GM23338 (cell line): ENCODE data around the gene TLR1.

Experiments
- EZH2 ChIP-seq: fragments of 200-600 bp; sonication (generic); IDR thresholded peaks from one replicate; pipeline ENCODE4 v1.8.0; 2017; ENCODE audit warnings: antibody characterized with exemption, mild to moderate bottlenecking, low read depth; ENCODE audit not compliant: unreplicated experiment
- EZH2phosphoT487 ChIP-seq: fragments of 200-600 bp; sonication (generic); IDR thresholded peaks from one replicate; pipeline ENCODE4 v1.8.1; 2018; ENCODE audit warnings: antibody characterized with exemption; ENCODE audit not compliant: unreplicated experiment
- POLR2AphosphoS5 ChIP-seq: IDR thresholded peaks from 2 replicates; pipeline ENCODE4 v1.6.1; 2016; ENCODE audit warnings: antibody characterized with exemption, low read depth
- ZNF114 ChIP-seq: fragments of 250-450 bp; sonication (Bioruptor Pico); IDR thresholded peaks from 2 replicates; pipeline ENCODE4 v1.5.0; 2020; ENCODE audit warnings: mild to moderate bottlenecking, moderate library complexity
- ZNF331 ChIP-seq: fragments of 250-450 bp; sonication (Bioruptor Pico); IDR thresholded peaks from 2 replicates; pipeline ENCODE4 v1.5.0; 2020; ENCODE audit warnings: low read depth, mild to moderate bottlenecking, moderate library complexity
- TF ChIP-seq, protein P1 (sequence below), 2 experiments: fragments of 200-600 bp in 1 of 2; sonication (generic) in 1 of 2; conservative IDR thresholded peaks; 2 replicates each; pipeline versions ENCODE4 v1.5.1 to v1.6.1; 2016 to 2017; ENCODE audit warnings: antibody characterized with exemption in 2 of 2, low read depth in 2 of 2, mild to moderate bottlenecking in 2 of 2, moderate library complexity in 1 of 2
- TF ChIP-seq, protein P2 (sequence below): IDR thresholded peaks from one replicate; pipeline ENCODE4 v1.6.1; 2018; ENCODE audit warnings: antibody characterized with exemption; ENCODE audit not compliant: unreplicated experiment

DNA sequence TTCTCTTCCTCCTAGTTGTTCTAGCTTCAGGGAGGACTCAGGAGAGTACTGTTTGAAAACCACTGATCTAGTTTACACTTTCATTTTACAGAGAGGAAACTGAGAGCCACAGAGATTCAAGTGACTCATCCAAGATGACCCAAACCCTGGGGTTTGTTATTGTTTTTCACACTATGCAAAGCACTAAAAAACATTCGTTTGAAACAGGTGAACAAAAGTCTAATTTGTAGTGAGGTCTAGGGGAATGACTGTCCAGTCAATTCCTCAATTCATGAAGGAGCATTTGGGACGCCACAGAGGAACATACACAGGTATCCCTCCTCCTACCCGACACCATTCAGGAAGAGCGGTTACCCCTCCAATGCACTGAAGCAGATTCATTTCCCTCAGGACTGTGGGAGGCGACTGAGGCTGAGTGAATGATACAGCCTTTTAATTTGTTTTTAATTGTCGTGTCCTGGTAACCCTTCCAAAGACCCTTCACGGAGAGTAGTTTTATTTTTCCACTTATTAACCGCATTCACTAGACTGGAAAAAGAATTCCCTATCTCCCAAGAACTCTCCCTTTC is 52.1 kb downstream of the TLR1 start:
- TF ChIP-seq, protein P1, sequence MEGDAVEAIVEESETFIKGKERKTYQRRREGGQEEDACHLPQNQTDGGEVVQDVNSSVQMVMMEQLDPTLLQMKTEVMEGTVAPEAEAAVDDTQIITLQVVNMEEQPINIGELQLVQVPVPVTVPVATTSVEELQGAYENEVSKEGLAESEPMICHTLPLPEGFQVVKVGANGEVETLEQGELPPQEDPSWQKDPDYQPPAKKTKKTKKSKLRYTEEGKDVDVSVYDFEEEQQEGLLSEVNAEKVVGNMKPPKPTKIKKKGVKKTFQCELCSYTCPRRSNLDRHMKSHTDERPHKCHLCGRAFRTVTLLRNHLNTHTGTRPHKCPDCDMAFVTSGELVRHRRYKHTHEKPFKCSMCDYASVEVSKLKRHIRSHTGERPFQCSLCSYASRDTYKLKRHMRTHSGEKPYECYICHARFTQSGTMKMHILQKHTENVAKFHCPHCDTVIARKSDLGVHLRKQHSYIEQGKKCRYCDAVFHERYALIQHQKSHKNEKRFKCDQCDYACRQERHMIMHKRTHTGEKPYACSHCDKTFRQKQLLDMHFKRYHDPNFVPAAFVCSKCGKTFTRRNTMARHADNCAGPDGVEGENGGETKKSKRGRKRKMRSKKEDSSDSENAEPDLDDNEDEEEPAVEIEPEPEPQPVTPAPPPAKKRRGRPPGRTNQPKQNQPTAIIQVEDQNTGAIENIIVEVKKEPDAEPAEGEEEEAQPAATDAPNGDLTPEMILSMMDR (conservative IDR thresholded peaks at IDR 0.05; ENCODE audit: low read depth in 2 of 2): no peak
- TF ChIP-seq, protein P2, sequence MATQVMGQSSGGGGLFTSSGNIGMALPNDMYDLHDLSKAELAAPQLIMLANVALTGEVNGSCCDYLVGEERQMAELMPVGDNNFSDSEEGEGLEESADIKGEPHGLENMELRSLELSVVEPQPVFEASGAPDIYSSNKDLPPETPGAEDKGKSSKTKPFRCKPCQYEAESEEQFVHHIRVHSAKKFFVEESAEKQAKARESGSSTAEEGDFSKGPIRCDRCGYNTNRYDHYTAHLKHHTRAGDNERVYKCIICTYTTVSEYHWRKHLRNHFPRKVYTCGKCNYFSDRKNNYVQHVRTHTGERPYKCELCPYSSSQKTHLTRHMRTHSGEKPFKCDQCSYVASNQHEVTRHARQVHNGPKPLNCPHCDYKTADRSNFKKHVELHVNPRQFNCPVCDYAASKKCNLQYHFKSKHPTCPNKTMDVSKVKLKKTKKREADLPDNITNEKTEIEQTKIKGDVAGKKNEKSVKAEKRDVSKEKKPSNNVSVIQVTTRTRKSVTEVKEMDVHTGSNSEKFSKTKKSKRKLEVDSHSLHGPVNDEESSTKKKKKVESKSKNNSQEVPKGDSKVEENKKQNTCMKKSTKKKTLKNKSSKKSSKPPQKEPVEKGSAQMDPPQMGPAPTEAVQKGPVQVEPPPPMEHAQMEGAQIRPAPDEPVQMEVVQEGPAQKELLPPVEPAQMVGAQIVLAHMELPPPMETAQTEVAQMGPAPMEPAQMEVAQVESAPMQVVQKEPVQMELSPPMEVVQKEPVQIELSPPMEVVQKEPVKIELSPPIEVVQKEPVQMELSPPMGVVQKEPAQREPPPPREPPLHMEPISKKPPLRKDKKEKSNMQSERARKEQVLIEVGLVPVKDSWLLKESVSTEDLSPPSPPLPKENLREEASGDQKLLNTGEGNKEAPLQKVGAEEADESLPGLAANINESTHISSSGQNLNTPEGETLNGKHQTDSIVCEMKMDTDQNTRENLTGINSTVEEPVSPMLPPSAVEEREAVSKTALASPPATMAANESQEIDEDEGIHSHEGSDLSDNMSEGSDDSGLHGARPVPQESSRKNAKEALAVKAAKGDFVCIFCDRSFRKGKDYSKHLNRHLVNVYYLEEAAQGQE: no peak
- TF ChIP-seq EZH2 (no peak), EZH2phosphoT487 (no peak), POLR2AphosphoS5 (no peak), ZNF331 (CRISPR knock-in tag) (no peak), ZNF114 (no peak)
